WTC11 (cell line): ENCODE results near the gene GLG1. TPM values are rescaled to one million over a fixed set of nuclear protein-coding genes. Genes with fewer than 3 reads are reported as not detected.
"Not testable (repeated sequence)": the region's sequence is repeated elsewhere in the genome, so short reads cannot be mapped to it uniquely, and the experiment has no call there.

Source experiments
- ATAC-seq: fragments of 200-7000 bp; cut with Tn5 transposase; 2 replicates; pipeline ENCODE4 v1.10.0; 2021; ENCODE audit warnings: mild to moderate bottlenecking, moderate library complexity
- CTCF ChIA-PET: fragments of 300-600 bp; sonication (Branson Sonifier 250); formaldehyde crosslinking; loops from one replicate; lab custom pipeline; 2021; ENCODE audit warnings: antibody characterized with exemption; lab: Charles Lee
- POLR2A ChIA-PET: fragments of 350-600 bp; sonication (Branson Sonifier 250); formaldehyde crosslinking; loops from one replicate; lab custom pipeline; 2021; ENCODE audit warnings: antibody characterized with exemption; lab: Charles Lee
- DNase-seq: peaks from one replicate; pipeline ENCODE4 v3.0.0; 2021; ENCODE audit warnings: low spot score
- H3K27ac Mint-ChIP-seq: 2 replicates; pipeline ENCODE4 v1.8.0; 2021; ENCODE audit warnings: mixed read lengths
- H3K27me3 Mint-ChIP-seq: 2 replicates; pipeline ENCODE4 v1.8.0; 2021; ENCODE audit warnings: low read depth, mild to moderate bottlenecking, moderate library complexity, mixed read lengths
- H3K36me3 Mint-ChIP-seq: 2 replicates; pipeline ENCODE4 v1.8.0; 2021; ENCODE audit warnings: mixed read lengths
- H3K4me1 Mint-ChIP-seq: 2 replicates; pipeline ENCODE4 v1.8.0; 2022; ENCODE audit warnings: mixed read lengths
- H3K4me3 Mint-ChIP-seq: 2 replicates; pipeline ENCODE4 v1.8.0; 2021; ENCODE audit warnings: mild to moderate bottlenecking, moderate library complexity, mixed read lengths
- H3K9me3 Mint-ChIP-seq: 2 replicates; pipeline ENCODE4 v1.8.0; 2021; ENCODE audit warnings: mixed read lengths
- HMGA2 ChIP-seq: fragments of 250-450 bp; sonication (Bioruptor Pico); IDR thresholded peaks from 2 replicates; pipeline ENCODE4 v1.4.0; 2021; ENCODE audit warnings: mild to moderate bottlenecking, moderate library complexity
- SOX15 ChIP-seq: fragments of 250-450 bp; sonication (Bioruptor Pico); IDR thresholded peaks from 2 replicates; pipeline ENCODE4 v1.9.0; 2021; ENCODE audit warnings: mild to moderate bottlenecking
- total RNA-seq: library from RNA; stranded (reverse); gene quantifications from 3 replicates; pipeline ENCODE4 v1.2.3, GENCODE V29; 2021

GLG1 gene
- total RNA-seq, 1 experiment from 2014 or later: 156 TPM

GRCh38 chr16:74556375-74556922, 50.5 kb downstream of the GLG1 start:
- Mint-ChIP-seq H3K36me3 (no peaks in the 10 kb centered on the region), H3K27ac (no peak overlapping the region), H3K9me3 (no peaks in the 10 kb centered on the region), H3K4me1 (peaks cover 6% of the 10 kb centered on the region), H3K27me3 (no peaks in the 10 kb centered on the region), H3K4me3 (no peak overlapping the region)
- ATAC-seq (no peak), DNase-seq (no peak)
- POLR2A ChIA-PET: no interaction called here
- CTCF ChIA-PET: interaction anchor here (1.2 kb wide), 1 partner anchor 10 kb away, joined by 4 read pairs; no protein-coding TSS in a partner anchor
- TF ChIP-seq HMGA2 (CRISPR knock-in tag): peak; percentile 92
- no peak for TF ChIP-seq SOX15 (CRISPR knock-in tag)

DNA sequence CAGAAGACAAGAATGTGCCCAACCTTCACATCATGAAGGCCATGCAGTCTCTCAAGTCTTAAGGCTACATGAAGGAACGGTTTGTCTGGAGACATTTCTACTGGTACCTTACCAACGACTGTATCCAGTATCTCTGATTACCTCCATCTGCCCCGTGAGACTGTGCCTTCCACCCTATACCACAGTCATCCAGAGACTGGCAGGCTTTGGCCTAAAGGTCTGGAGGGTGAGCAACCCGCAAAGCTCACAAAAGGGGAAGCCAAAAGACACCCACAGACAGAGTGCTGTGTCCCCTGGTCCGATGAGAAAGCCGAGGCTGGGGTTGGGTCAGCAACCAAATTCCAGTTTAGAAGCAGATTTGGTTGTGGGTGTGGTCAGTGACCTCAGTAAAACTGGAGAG, 54.6 kb downstream of the GLG1 start:
- H3K4me3 Mint-ChIP-seq, H3K9me3 Mint-ChIP-seq, CTCF ChIA-PET, H3K27me3 Mint-ChIP-seq, ATAC-seq, DNase-seq, H3K27ac Mint-ChIP-seq, H3K36me3 Mint-ChIP-seq, H3K4me1 Mint-ChIP-seq: not testable (repeated sequence)
- POLR2A ChIA-PET: interaction anchor here (0.7 kb wide), 1 partner anchor 10 kb away, joined by 6 read pairs; no protein-coding TSS in a partner anchor

GRCh38 chr16:74550227-74551019, 56.5 kb downstream of the GLG1 start:
- Mint-ChIP-seq H3K27ac (peak overlapping the region; percentile 70; the same call in 1 of the 2 replicates), H3K4me1 (peaks cover 13% of the 10 kb centered on the region)
- H3K9me3 Mint-ChIP-seq, H3K27me3 Mint-ChIP-seq, ATAC-seq, H3K4me3 Mint-ChIP-seq, CTCF ChIA-PET, H3K36me3 Mint-ChIP-seq, POLR2A ChIA-PET, DNase-seq: not testable (repeated sequence)

- ATAC-seq: peak; percentile 77
- H3K4me3 Mint-ChIP-seq, H3K9me3 Mint-ChIP-seq, H3K36me3 Mint-ChIP-seq, POLR2A ChIA-PET, H3K27me3 Mint-ChIP-seq: not testable (repeated sequence)
- DNase-seq: peak; percentile 41
- H3K27ac Mint-ChIP-seq: peak overlapping the region; percentile 91
- peaks cover 19% of the 10 kb centered on the region for H3K4me1 Mint-ChIP-seq
- CTCF ChIA-PET: interaction anchor here (0.6 to 0.9 kb wide), 3 partner anchors 11 to 53 kb away, joined by 3 to 4 read pairs (median 3); no protein-coding TSS in a partner anchor
Measured at GRCh38 chr16:74546112-74546511, 60.8 kb downstream of the GLG1 start.

- H3K4me1 Mint-ChIP-seq: peaks cover 19% of the 10 kb centered on the region
- H3K9me3 Mint-ChIP-seq, ATAC-seq, H3K27ac Mint-ChIP-seq, H3K36me3 Mint-ChIP-seq, H3K4me3 Mint-ChIP-seq, CTCF ChIA-PET, DNase-seq, POLR2A ChIA-PET, H3K27me3 Mint-ChIP-seq: not testable (repeated sequence)
Measured at GRCh38 chr16:74542911-74543578, 63.9 kb downstream of the GLG1 start.

DNA sequence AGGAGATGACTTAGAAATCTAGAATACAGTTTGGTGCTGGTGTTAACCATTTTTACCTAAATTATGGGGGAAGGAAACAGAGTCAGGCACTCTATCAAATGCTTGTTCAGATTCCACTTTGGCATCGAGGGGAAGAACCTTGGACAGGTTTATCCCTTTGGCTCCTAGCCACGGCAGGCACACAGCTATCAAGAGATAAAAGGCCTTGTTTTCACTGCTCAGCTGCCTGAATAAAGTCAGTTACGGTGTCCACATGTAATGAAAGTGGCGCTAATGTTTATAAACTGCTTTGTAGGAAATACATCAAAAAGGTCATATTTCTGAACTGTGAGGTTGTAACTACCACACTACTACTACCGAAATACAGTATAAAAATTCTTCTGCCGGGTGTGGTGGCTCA, 66.3 kb downstream of the GLG1 start:
- H3K27ac Mint-ChIP-seq, H3K4me1 Mint-ChIP-seq, H3K9me3 Mint-ChIP-seq, CTCF ChIA-PET, H3K36me3 Mint-ChIP-seq, ATAC-seq, DNase-seq, POLR2A ChIA-PET, H3K27me3 Mint-ChIP-seq, H3K4me3 Mint-ChIP-seq: not testable (repeated sequence)

DNA sequence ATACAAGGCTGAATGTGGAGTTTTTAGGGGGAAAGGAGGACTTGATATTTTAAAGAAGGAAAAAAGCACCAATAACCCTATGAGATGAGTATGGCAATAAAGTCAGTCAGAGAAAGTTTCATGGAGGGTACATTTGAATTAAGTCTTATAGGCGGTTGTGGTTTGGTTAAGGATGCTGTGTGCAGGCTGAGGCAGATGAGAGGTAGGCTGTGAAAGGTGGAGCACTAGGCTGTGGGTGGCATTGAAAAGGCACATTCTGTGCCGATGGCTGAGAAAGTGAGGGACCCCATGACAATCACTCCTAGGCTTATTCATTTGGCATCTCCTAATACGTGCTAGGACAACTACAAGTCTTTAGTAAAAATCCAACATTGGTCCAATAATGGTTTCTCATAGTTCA, 68.1 kb downstream of the GLG1 start:
- CTCF ChIA-PET, H3K4me1 Mint-ChIP-seq, H3K36me3 Mint-ChIP-seq, H3K4me3 Mint-ChIP-seq, DNase-seq, H3K27ac Mint-ChIP-seq, ATAC-seq, H3K27me3 Mint-ChIP-seq, POLR2A ChIA-PET, H3K9me3 Mint-ChIP-seq: not testable (repeated sequence)

DNA sequence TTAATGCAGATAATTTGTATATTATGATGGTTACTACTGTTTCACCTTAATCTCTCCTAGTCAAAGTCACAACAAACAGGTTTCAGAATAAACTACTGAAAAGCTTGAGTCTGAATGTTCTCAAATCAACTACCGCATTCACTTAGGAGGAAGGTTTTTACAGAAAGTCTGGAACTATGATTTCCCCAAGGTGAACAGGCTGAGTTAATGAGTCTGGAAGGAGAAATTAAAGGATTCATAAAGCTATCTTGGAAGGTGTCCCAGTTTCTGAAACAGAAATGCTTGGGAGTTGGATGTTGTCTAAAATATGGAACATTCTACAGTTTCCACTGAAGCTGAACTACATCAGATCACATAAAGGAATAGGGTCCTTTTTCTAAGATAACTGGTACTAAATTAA, 69.2 kb downstream of the GLG1 start:
- DNase-seq, H3K36me3 Mint-ChIP-seq, CTCF ChIA-PET, H3K4me1 Mint-ChIP-seq, H3K27me3 Mint-ChIP-seq, H3K4me3 Mint-ChIP-seq, ATAC-seq, H3K9me3 Mint-ChIP-seq, POLR2A ChIA-PET: not testable (repeated sequence)
- 0 out of 2 replicates have a peak overlapping the region, but pooled peaks have one; percentile 65 for H3K27ac Mint-ChIP-seq

DNA sequence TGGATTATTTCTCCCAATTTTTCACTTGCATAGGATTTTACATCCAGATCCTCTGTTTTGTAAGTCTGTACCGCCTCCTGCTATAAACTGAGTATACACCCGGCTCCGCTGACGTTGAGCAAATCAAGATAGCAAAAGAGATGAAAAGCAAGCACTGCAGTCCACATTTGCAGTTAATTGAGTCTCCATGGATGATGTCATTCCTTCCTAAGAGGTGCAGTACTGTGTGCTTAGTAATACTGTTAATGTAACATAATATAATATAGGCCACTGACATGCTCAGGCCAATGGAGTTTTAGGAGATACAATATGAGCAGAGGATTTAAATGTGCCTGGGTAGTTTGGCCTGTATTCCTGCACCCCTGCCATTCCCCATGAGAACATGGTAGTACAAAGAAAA, 72.3 kb downstream of the GLG1 start:
- ATAC-seq, H3K4me1 Mint-ChIP-seq, H3K4me3 Mint-ChIP-seq, H3K9me3 Mint-ChIP-seq, DNase-seq, H3K36me3 Mint-ChIP-seq, CTCF ChIA-PET, POLR2A ChIA-PET, H3K27me3 Mint-ChIP-seq: not testable (repeated sequence)
- H3K27ac Mint-ChIP-seq: peak overlapping the region; percentile 63; the same call in 1 of the 2 replicates
